ENCODE results near the gene PRR15L. TPM values are rescaled to one million over a fixed set of nuclear protein-coding genes. Genes with fewer than 3 reads are reported as not detected.

PRR15L gene
- total RNA-seq, 1 experiment from 2014 or later: not detected

DNA sequence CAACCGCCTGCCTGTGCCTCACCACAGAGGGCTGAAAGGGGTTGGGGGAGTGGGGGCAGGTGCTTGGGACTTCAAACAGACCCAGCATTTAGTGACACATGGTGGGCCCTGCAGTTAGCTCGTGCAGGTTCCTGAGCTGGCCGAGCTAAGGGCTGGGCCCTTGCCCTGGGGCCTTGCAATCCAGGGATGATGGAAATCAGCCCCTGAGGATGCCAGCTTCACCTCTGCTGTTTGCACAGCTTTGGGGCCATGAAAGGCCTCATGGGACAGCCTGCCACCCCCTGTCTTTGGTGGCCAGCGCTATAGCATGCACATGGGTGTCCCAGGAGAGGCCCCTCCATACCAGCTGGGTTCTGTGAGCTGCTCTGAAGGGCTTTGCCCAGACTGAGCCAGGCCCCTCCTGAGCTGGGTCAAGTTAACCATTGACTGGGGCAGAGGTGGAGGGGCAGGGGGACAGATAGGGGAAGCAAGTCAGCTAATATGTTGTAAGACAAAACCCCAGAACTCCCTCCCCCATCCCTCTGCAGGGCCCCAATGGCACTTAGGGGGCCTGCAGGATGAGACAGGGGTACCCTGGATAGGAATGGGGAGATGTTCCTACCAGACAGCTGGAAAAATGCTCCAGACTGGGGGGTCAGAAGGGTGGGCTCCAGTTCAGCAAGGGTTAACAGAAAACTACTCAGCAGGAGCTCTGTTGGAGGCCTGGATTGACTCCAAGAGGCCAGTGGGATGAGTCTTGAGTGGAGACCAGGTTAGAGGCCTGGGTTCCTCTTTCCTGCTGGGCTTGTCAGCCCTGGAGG lies 692 bp downstream of the PRR15L start:
- Histone ChIP-seq H3K23me2 (ENCODE audit: insufficient read length, low read depth, low read length, poor library complexity, severe bottlenecking) (no peaks in the 10 kb centered on the region), H3K27me3 (ENCODE audit: insufficient read depth, low read length) (no peaks in the 10 kb centered on the region), H3K79me2 (ENCODE audit: insufficient read depth, low read length) (no peaks in the 10 kb centered on the region), H3K56ac (ENCODE audit: insufficient read length, low read depth, low read length) (no peak overlapping the region), H2AK5ac (ENCODE audit: insufficient read length, low read length) (no peak overlapping the region), H4K91ac (ENCODE audit: insufficient read length, low read depth, low read length) (no peak overlapping the region), H3K18ac (ENCODE audit: insufficient read length, low read depth, low read length) (no peak overlapping the region), H2BK12ac (ENCODE audit: insufficient read length, low read depth, low read length) (no peak overlapping the region), H3K23ac (ENCODE audit: insufficient read length, low read depth, low read length) (no peak overlapping the region), H3K79me1 (ENCODE audit: insufficient read depth, low read depth, low read length, poor library complexity, severe bottlenecking) (no peaks in the 10 kb centered on the region), H3K9ac (ENCODE audit: extremely low read depth, insufficient read length, low read length) (no peak overlapping the region), H4K20me1 (ENCODE audit: control insufficient read depth, insufficient read depth, insufficient read length) (no peaks in the 10 kb centered on the region), H3K4me1 (ENCODE audit: insufficient read depth, low read length) (no peaks in the 10 kb centered on the region; the same call in 1 of the 2 replicates), H2BK20ac (ENCODE audit: low read depth, low read length, poor library complexity, severe bottlenecking) (no peak overlapping the region), H3K27ac (ENCODE audit: insufficient read length, low read depth, low read length) (no peak overlapping the region), H4K8ac (replicated peaks; ENCODE audit: insufficient read length, low read depth, low read length) (no peak overlapping the region), H3T11ph (ENCODE audit: low read length) (no peak overlapping the region), H3K4ac (ENCODE audit: low read depth, low read length) (no peak overlapping the region), H2BK15ac (ENCODE audit: low read depth, low read length) (no peak overlapping the region), H3K14ac (ENCODE audit: insufficient read depth, low read length) (peak overlapping the region; percentile 31; the same call in 1 of the 2 replicates), H3K9me3 (ENCODE audit: control insufficient read depth, low read depth, low read length) (no peaks in the 10 kb centered on the region), H2BK120ac (ENCODE audit: low read depth, low read length, poor library complexity, severe bottlenecking) (no peak overlapping the region), H2AFZ (ENCODE audit: low read length) (no peak overlapping the region), H4K5ac (ENCODE audit: insufficient read length, low read depth, low read length) (no peak overlapping the region), H2BK5ac (ENCODE audit: insufficient read length, low read length) (no peak overlapping the region), H3K4me2 (ENCODE audit: insufficient read depth, insufficient read length, low read length) (peak overlapping the region; percentile 22)
- no peak for DNase-seq
- H3K27me3 Mint-ChIP-seq (ENCODE audit: low read depth): peaks cover 22% of the 10 kb centered on the region
- TF ChIP-seq, protein P1, sequence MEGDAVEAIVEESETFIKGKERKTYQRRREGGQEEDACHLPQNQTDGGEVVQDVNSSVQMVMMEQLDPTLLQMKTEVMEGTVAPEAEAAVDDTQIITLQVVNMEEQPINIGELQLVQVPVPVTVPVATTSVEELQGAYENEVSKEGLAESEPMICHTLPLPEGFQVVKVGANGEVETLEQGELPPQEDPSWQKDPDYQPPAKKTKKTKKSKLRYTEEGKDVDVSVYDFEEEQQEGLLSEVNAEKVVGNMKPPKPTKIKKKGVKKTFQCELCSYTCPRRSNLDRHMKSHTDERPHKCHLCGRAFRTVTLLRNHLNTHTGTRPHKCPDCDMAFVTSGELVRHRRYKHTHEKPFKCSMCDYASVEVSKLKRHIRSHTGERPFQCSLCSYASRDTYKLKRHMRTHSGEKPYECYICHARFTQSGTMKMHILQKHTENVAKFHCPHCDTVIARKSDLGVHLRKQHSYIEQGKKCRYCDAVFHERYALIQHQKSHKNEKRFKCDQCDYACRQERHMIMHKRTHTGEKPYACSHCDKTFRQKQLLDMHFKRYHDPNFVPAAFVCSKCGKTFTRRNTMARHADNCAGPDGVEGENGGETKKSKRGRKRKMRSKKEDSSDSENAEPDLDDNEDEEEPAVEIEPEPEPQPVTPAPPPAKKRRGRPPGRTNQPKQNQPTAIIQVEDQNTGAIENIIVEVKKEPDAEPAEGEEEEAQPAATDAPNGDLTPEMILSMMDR (conservative IDR thresholded peaks at IDR 0.05): no peak
- no peaks in the 10 kb centered on the region for H3K36me3 Mint-ChIP-seq (ENCODE audit: insufficient read depth in 1 of 3, low read depth in 3 of 3)
- no peak overlapping the region for H3K4me3 Mint-ChIP-seq
- peaks cover 10 to 40% of the 10 kb centered on the region in 2 experiments for H3K4me1 Mint-ChIP-seq
- no peaks in the 10 kb centered on the region for H3K9me3 Mint-ChIP-seq
- WGBS (ENCODE audit: extremely low coverage, insufficient read length, low lambda C conversion rate): no CpG with 5 or more reads among the region's 4 CpGs
- no peak overlapping the region for H3K27ac Mint-ChIP-seq
